Suprapubic skin (tissue), 4 donors: ENCODE measurements around the gene RAB3C.

Source experiments
- EP300 ChIP-seq: sonication (generic); formaldehyde crosslinking; IDR thresholded peaks from one replicate; pipeline ENCODE4 v1.6.1; 2017; ENCODE audit warnings: antibody characterized with exemption
- POLR2A ChIP-seq, 2 donors: fragments of 450-650 bp; IDR thresholded peaks; one replicate each; pipeline ENCODE4 v1.6.1; 2017; ENCODE audit warnings: antibody characterized with exemption in 2 of 2, mild to moderate bottlenecking in 2 of 2, moderate library complexity in 2 of 2
- POLR2AphosphoS5 ChIP-seq, 3 donors: sonication (generic); formaldehyde crosslinking; IDR thresholded peaks; one replicate each; pipeline ENCODE4 v1.6.1; 2017; ENCODE audit warnings: antibody characterized with exemption in 3 of 3
- TF ChIP-seq, protein P1 (sequence below), 2 donors: fragments of 200-600 bp in 1 of 2; fragments of 450-650 bp in 1 of 2; sonication (generic) in 1 of 2; IDR thresholded peaks; one replicate each; pipeline ENCODE4 v1.5.1; 2016 to 2019; ENCODE audit warnings: antibody characterized with exemption in 2 of 2, mild to moderate bottlenecking in 1 of 2, moderate library complexity in 1 of 2

DNA sequence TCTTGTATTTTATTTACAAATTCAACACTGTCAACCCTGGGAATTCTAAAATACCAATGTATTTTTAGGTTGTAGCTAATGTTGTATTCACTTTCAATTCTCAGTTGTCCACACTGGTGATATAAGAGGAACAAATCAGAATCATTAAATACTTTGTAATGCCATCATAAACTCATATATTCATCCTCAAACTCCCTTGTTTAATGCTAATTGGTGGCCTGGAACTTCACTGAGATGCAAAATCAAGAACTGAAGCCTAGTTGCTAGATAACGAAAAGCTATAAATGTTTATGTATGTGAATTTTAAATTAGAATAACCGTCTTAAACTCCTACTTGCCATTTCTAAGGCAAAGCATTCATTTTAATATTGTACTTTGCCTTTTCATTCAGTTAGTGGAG, 274.7 kb downstream of the RAB3C start:
- TF ChIP-seq, protein P1, sequence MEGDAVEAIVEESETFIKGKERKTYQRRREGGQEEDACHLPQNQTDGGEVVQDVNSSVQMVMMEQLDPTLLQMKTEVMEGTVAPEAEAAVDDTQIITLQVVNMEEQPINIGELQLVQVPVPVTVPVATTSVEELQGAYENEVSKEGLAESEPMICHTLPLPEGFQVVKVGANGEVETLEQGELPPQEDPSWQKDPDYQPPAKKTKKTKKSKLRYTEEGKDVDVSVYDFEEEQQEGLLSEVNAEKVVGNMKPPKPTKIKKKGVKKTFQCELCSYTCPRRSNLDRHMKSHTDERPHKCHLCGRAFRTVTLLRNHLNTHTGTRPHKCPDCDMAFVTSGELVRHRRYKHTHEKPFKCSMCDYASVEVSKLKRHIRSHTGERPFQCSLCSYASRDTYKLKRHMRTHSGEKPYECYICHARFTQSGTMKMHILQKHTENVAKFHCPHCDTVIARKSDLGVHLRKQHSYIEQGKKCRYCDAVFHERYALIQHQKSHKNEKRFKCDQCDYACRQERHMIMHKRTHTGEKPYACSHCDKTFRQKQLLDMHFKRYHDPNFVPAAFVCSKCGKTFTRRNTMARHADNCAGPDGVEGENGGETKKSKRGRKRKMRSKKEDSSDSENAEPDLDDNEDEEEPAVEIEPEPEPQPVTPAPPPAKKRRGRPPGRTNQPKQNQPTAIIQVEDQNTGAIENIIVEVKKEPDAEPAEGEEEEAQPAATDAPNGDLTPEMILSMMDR (IDR thresholded peaks at IDR 0.05), result no peak
- TF ChIP-seq POLR2AphosphoS5 (IDR thresholded peaks at IDR 0.05), result no peak
- no peak for TF ChIP-seq POLR2A (IDR thresholded peaks at IDR 0.05)
- TF ChIP-seq EP300, result no peak
